OCI-LY1 (cell line): ENCODE measurements around the gene ZNF608.

Experiments
- H2AFZ ChIP-seq: fragments of 200-600 bp; sonication (generic), shearing (Covaris generic); 2 replicates; pipeline ENCODE4 v1.6.0; 2014; ENCODE audit warnings: antibody characterized with exemption, mild to moderate bottlenecking, low read length
- H3F3A ChIP-seq: fragments of 200-600 bp; sonication (generic), shearing (Covaris generic); 2 replicates; pipeline ENCODE4 v1.6.0; 2014; ENCODE audit warnings: mild to moderate bottlenecking, antibody characterized with exemption, low read length, moderate library complexity; ENCODE audit not compliant: insufficient read depth
- H3K27ac ChIP-seq: fragments of 200-600 bp; sonication (generic); 2 replicates; pipeline ENCODE4 v1.5.1; 2014; ENCODE audit warnings: low read length, mixed run types, mild to moderate bottlenecking, low read depth; ENCODE audit not compliant: poor library complexity, severe bottlenecking
- H3K27me3 ChIP-seq: fragments of 200-600 bp; sonication (generic); 2 replicates; pipeline ENCODE4 v1.6.0; 2014; ENCODE audit warnings: antibody characterized with exemption, mild to moderate bottlenecking, low read length, moderate library complexity; ENCODE audit not compliant: insufficient read depth
- H3K36me3 ChIP-seq: fragments of 200-600 bp; sonication (generic); 2 replicates; pipeline ENCODE4 v1.6.1; 2014; ENCODE audit warnings: mild to moderate bottlenecking, antibody characterized with exemption, low read length, moderate library complexity, mixed read lengths; ENCODE audit not compliant: insufficient read depth
- H3K4me1 ChIP-seq: fragments of 200-600 bp; sonication (generic); 2 replicates; pipeline ENCODE4 v1.5.1; 2014; ENCODE audit warnings: mild to moderate bottlenecking, low read length, moderate library complexity; ENCODE audit not compliant: insufficient read depth, severe bottlenecking
- H3K4me2 ChIP-seq: fragments of 200-600 bp; sonication (generic), shearing (Covaris generic); 2 replicates; pipeline ENCODE4 v1.6.1; 2014; ENCODE audit warnings: low read length
- H3K4me3 ChIP-seq: fragments of 200-600 bp; sonication (generic); 2 replicates; pipeline ENCODE4 v1.5.1; 2014; ENCODE audit warnings: low read length, low read depth, mild to moderate bottlenecking, mixed read lengths; ENCODE audit not compliant: poor library complexity, severe bottlenecking
- H3K79me2 ChIP-seq: fragments of 200-600 bp; shearing (Covaris generic); 2 replicates; pipeline ENCODE4 v1.6.1; 2016; ENCODE audit warnings: mixed run types, low read length, mixed read lengths; ENCODE audit not compliant: insufficient read depth
- H3K9ac ChIP-seq: fragments of 200-600 bp; sonication (generic), shearing (Covaris generic); 2 replicates; pipeline ENCODE4 v1.6.1; 2014; ENCODE audit warnings: mild to moderate bottlenecking, low read length, mixed read lengths
- H3K9me2 ChIP-seq: fragments of 200-600 bp; sonication (generic), shearing (Covaris generic); 2 replicates; pipeline ENCODE4 v1.6.1; 2014; ENCODE audit warnings: low read depth, mild to moderate bottlenecking, low read length, mixed read lengths
- H3K9me3 ChIP-seq: fragments of 200-600 bp; shearing (Covaris generic); 2 replicates; pipeline ENCODE4 v1.6.1; 2014; ENCODE audit warnings: low read length, mixed read lengths
- H4K20me1 ChIP-seq: fragments of 200-600 bp; sonication (generic), shearing (Covaris generic); 2 replicates; pipeline ENCODE4 v1.6.0; 2016; ENCODE audit warnings: mild to moderate bottlenecking, low read length; ENCODE audit not compliant: insufficient read depth
- CTCF ChIP-seq: fragments of 200-600 bp; sonication (generic), shearing (Covaris generic); IDR thresholded peaks from 2 replicates; pipeline ENCODE4 v1.5.1; 2017; ENCODE audit warnings: mild to moderate bottlenecking, antibody characterized with exemption, low read length, moderate library complexity, mixed read lengths
- EZH2 ChIP-seq: fragments of 200-600 bp; sonication (generic), shearing (Covaris generic); IDR thresholded peaks from 2 replicates; pipeline ENCODE4 v1.8.0; 2017; ENCODE audit warnings: borderline replicate concordance, mixed run types, mild to moderate bottlenecking, antibody characterized with exemption, low read length, moderate library complexity, mixed read lengths

Gene ZNF608

DNA sequence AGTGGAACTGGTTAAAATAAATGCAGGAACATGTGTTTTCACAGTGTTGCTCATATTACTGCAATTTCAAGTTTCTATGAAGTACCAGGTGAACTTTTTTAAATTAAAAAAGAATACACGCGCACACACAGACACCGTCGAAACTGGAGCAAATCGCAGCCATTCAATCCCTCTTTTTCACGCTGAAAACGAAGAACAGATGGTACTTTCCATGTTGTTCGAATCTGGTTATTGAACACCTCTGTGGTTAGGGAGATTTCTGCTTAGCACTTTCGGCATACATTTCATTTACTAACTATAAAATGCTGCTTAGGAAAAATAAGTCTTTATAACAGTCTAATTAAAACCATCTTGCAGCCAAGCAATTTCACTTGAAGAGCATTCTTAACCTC lies 6.8 kb downstream of the ZNF608 start:
- no peaks in the 10 kb centered on the region for H3K9me2 ChIP-seq
- no peaks in the 10 kb centered on the region for H3K9me3 ChIP-seq
- peak overlapping the region; percentile 78 for H3K4me3 ChIP-seq
- H3K79me2 ChIP-seq = peaks cover 100% of the 10 kb centered on the region
- H3F3A ChIP-seq = no peaks in the 10 kb centered on the region
- no peak for TF ChIP-seq EZH2
- no peak for TF ChIP-seq CTCF
- H3K9ac ChIP-seq = peak overlapping the region; percentile 96
- H3K4me1 ChIP-seq = peaks cover 77% of the 10 kb centered on the region
- peak overlapping the region; percentile 99 for H3K27ac ChIP-seq
- H3K36me3 ChIP-seq = peaks cover 11% of the 10 kb centered on the region
- no peak overlapping the region for H2AFZ ChIP-seq
- peak overlapping the region; percentile 77 for H3K4me2 ChIP-seq
- no peaks in the 10 kb centered on the region for H4K20me1 ChIP-seq
- no peaks in the 10 kb centered on the region for H3K27me3 ChIP-seq

DNA sequence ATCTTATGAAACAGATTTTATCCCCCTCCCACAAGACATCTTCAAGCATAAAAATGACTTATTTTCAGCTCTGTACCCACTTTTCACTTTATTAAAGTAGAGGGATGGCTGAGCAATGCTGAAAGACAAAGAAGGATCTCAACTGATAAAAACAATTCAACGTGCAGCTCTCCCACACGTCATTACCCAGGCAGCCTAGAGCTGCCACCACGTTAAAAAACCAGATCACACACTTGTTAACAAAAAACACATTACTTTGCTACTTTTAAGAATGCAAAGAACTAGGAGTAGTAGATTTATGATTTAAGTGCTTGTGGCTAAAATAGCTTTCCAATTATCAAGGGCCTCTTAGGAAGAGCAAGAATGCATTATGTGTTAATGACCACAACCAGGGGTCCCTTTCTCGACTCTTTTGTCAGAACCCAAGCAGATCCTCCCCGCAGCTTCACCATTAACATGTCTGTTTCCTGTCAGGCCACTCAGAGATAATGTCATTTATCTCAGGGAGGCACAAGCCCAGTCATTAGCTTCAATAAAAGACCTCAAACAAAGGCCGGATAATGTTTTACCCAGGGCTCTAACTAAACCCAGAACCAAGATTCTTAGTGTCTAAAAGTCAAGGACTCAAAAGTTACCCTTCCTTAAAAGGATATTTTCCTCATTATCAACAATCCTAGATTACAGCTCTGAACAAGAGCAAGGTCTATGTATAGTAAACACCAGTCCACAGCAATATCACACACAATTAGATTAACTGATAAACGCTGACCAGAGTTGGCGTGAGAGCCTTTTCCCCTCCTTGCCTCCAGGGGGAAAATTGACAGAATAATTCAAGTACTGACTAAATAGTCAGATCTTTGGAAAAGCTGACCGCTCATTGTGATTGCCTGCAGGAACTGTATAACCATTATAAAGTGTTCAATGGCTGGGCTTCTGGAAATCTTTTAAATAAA lies 7.5 kb downstream of the ZNF608 start:
- H3K36me3 ChIP-seq = peaks cover 6% of the 10 kb centered on the region; the same call in 1 of the 2 replicates
- no peaks in the 10 kb centered on the region for H3K27me3 ChIP-seq
- no peaks in the 10 kb centered on the region for H3F3A ChIP-seq
- H3K4me2 ChIP-seq = peak overlapping the region; percentile 77
- H3K27ac ChIP-seq = peak overlapping the region; percentile 99
- H3K4me3 ChIP-seq = peak overlapping the region; percentile 78
- TF ChIP-seq EZH2 (no peak), CTCF (no peak)
- peaks cover 100% of the 10 kb centered on the region for H3K79me2 ChIP-seq
- peaks cover 83% of the 10 kb centered on the region for H3K4me1 ChIP-seq
- peak overlapping the region; percentile 96 for H3K9ac ChIP-seq
- H2AFZ ChIP-seq = no peak overlapping the region
- H3K9me3 ChIP-seq = no peaks in the 10 kb centered on the region
- H3K9me2 ChIP-seq = no peaks in the 10 kb centered on the region
- H4K20me1 ChIP-seq = no peaks in the 10 kb centered on the region

DNA sequence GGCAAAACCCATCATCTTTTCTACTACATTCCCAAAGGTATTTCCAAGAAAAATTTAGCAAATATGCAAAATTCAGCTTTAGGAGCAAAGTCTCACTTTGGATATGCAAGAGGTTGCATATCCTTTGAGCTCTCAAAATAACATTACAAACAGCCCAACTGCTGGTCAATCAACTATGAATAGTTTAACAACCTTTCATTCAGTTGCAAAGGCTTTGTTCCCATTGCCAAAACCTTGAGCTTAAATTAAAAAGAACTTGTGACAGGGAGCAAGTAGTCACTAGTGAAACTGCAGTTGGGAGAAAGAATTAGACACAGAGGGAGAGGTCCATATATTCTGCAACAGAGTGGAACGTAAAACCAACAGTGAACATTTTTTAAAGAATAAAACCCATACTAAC lies 8.8 kb downstream of the ZNF608 start:
- Histone ChIP-seq H3K9me3 (no peaks in the 10 kb centered on the region), H3K79me2 (peaks cover 100% of the 10 kb centered on the region), H3K36me3 (no peaks in the 10 kb centered on the region), H4K20me1 (no peaks in the 10 kb centered on the region), H3K4me2 (peak overlapping the region; percentile 77), H3K9ac (peak overlapping the region; percentile 96; the same call in 1 of the 2 replicates), H3K4me3 (peak overlapping the region; percentile 78), H3K27ac (peak overlapping the region; percentile 99), H3K9me2 (no peaks in the 10 kb centered on the region), H3K4me1 (peaks cover 97% of the 10 kb centered on the region), H2AFZ (no peak overlapping the region), H3F3A (no peaks in the 10 kb centered on the region), H3K27me3 (no peaks in the 10 kb centered on the region)
- TF ChIP-seq CTCF (no peak), EZH2 (no peak)
